Bronchial epithelial cell (primary cell): Measurements from ENCODE around the gene MYCN. TPM values are rescaled to one million over a fixed set of nuclear protein-coding genes. Genes with fewer than 3 reads are reported as not detected.
"Not testable (repeated sequence)": the region's sequence is repeated elsewhere in the genome, so short reads cannot be mapped to it uniquely, and the experiment has no call there.

Source experiments
- DNase-seq: peaks from one replicate; pipeline ENCODE4 v3.0.0-alpha.2; 2010; ENCODE audit warnings: low read depth
- FAIRE-seq: peaks from 2 replicates; lab custom pipeline; 2011; peaks lifted over from hg19 to GRCh38; lab: Jason Lieb, UNC
- H3K27me3 ChIP-seq: 2 replicates; pipeline ENCODE4 v1.5.1; 2011; ENCODE audit warnings: low read length; ENCODE audit not compliant: control insufficient read depth, insufficient read depth
- H3K36me3 ChIP-seq: 2 replicates; pipeline ENCODE4 v1.5.1; 2011; ENCODE audit warnings: low read length; ENCODE audit not compliant: control insufficient read depth, insufficient read depth
- H3K4me3 ChIP-seq: 2 replicates; pipeline ENCODE4 v1.5.1; 2011; ENCODE audit warnings: mild to moderate bottlenecking, low read depth, low read length, control low read depth
- total RNA-seq: library from RNA; depleted of rRNA; stranded (reverse); fragments of >200 nt; gene quantifications from 2 replicates; pipeline ENCODE4 v1.2.1, GENCODE V29; 2014
- TF ChIP-seq, protein P1 (sequence below): IDR thresholded peaks from 2 replicates; pipeline ENCODE4 v1.5.1; 2011; ENCODE audit warnings: mild to moderate bottlenecking, moderate library complexity, low read length, control low read depth, inconsistent platforms; ENCODE audit not compliant: insufficient read depth, severe bottlenecking

The MYCN gene
- total RNA-seq, 1 donor from 2014 or later = not detected

GRCh38 chr2:15927551-15928218, 12.7 kb upstream of the MYCN start:
- DNase-seq (no peak), FAIRE-seq (no peak)
- no peak overlapping the region for H3K4me3 ChIP-seq
- peaks cover 2% of the 10 kb centered on the region for H3K27me3 ChIP-seq
- no peaks in the 10 kb centered on the region for H3K36me3 ChIP-seq
- TF ChIP-seq, protein P1, sequence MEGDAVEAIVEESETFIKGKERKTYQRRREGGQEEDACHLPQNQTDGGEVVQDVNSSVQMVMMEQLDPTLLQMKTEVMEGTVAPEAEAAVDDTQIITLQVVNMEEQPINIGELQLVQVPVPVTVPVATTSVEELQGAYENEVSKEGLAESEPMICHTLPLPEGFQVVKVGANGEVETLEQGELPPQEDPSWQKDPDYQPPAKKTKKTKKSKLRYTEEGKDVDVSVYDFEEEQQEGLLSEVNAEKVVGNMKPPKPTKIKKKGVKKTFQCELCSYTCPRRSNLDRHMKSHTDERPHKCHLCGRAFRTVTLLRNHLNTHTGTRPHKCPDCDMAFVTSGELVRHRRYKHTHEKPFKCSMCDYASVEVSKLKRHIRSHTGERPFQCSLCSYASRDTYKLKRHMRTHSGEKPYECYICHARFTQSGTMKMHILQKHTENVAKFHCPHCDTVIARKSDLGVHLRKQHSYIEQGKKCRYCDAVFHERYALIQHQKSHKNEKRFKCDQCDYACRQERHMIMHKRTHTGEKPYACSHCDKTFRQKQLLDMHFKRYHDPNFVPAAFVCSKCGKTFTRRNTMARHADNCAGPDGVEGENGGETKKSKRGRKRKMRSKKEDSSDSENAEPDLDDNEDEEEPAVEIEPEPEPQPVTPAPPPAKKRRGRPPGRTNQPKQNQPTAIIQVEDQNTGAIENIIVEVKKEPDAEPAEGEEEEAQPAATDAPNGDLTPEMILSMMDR = no peak

GRCh38 chr2:15929008-15929407, 11.3 kb upstream of the MYCN start:
- DNase-seq, FAIRE-seq, H3K36me3 ChIP-seq, H3K4me3 ChIP-seq, H3K27me3 ChIP-seq: not testable (repeated sequence)

GRCh38 chr2:15929861-15930260, 10.5 kb upstream of the MYCN start:
- H3K27me3 ChIP-seq = peaks cover 2% of the 10 kb centered on the region
- no peak overlapping the region for H3K4me3 ChIP-seq
- TF ChIP-seq, protein P1 = no peak
- DNase-seq = no peak
- H3K36me3 ChIP-seq = no peaks in the 10 kb centered on the region
- no peak for FAIRE-seq

DNA sequence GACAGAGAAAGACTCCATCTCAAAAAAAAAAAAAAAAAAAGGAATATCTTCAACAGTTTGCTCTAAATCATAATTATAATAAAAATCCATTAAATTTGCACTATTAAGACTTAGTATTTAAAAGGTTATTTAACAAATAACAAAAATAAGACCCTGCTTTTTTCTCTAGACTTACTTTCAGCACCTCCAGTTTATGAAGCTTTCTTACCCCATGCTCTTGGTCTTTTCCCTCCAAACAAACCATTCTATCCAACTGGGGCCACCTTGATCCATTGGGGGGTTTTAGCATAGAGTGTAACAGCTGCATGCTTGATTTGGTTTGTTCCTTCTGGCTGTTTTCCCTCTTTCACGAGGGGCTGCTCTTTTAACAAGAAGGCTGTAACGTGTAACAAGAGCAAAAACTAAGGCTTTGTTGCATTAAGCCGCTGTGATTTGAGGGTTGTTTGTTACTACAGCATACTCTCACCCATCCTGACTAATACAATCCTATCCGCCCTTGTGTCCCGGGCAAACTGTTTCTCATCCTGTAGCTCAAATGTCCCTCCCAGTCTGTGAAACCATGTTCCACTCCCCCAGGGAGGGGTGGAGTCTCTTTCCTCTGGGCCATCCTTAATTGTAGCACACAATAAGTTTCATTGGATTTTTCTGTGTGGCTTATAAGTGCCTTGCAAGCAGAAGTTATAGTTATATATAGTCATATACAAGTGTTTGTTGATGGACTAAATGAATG, 9.6 kb upstream of the MYCN start:
- DNase-seq = no peak
- no peaks in the 10 kb centered on the region for H3K36me3 ChIP-seq
- TF ChIP-seq, protein P1 = no peak
- peaks cover 2% of the 10 kb centered on the region for H3K27me3 ChIP-seq
- FAIRE-seq = no peak
- H3K4me3 ChIP-seq = no peak overlapping the region

- FAIRE-seq (no peak), DNase-seq (no peak)
- Histone ChIP-seq H3K27me3 (peaks cover 2% of the 10 kb centered on the region), H3K36me3 (no peaks in the 10 kb centered on the region), H3K4me3 (no peak overlapping the region)
- TF ChIP-seq, protein P1 = no peak
Observed at GRCh38 chr2:15931319-15931890, 8.9 kb upstream of the MYCN start.

DNA sequence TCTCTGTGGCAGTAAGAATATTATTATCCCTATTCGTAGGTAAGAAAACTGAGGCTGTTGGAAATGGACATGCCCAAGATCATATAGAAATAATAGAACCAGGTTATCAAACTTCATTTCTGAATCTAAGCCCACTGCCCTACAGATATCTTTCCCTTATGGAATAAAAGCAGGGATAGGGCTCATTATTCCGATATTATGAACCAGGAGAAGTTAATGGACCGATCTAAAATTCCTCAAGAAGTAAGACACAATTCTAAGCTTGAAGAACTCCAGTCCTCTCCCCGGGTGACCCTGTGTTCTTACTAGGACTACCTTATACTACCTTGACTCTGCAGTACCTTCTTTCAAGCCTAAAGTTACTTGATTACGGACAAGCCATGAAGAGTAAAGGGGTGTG, 8.4 kb upstream of the MYCN start:
- H3K27me3 ChIP-seq = peaks cover 2% of the 10 kb centered on the region
- TF ChIP-seq, protein P1 = no peak
- FAIRE-seq (no peak), DNase-seq (no peak)
- H3K4me3 ChIP-seq = no peak overlapping the region
- H3K36me3 ChIP-seq = no peaks in the 10 kb centered on the region
